HPDE6-E6E7 (cell line): ENCODE data around the gene LSM7.

Experiments used
- DNase-seq: peaks from one replicate; pipeline ENCODE4 v3.0.0; 2011; ENCODE audit warnings: missing footprints; ENCODE audit errors: extremely low spot score

Gene LSM7

DNA sequence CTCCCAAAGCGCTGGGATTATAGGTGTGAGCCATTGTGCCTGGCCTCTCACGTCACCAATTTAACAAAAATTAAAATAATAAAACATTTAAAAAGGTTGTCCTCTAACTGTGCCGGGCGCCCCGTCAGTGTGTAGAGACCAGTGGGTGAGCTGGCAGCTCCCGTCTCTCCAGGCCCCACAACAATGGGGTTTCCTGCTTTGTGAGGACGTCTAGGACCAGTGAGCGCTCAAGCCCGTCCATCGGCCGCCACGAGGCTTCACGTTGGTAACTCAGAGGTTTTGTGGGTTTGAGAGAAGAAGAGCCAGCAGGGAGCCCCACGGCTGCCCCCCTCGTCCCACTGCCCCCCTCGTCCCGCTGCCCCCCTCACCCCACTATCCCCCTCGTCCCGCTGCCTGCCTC lies 4.7 kb downstream of the LSM7 start:
- no peak for DNase-seq

DNA sequence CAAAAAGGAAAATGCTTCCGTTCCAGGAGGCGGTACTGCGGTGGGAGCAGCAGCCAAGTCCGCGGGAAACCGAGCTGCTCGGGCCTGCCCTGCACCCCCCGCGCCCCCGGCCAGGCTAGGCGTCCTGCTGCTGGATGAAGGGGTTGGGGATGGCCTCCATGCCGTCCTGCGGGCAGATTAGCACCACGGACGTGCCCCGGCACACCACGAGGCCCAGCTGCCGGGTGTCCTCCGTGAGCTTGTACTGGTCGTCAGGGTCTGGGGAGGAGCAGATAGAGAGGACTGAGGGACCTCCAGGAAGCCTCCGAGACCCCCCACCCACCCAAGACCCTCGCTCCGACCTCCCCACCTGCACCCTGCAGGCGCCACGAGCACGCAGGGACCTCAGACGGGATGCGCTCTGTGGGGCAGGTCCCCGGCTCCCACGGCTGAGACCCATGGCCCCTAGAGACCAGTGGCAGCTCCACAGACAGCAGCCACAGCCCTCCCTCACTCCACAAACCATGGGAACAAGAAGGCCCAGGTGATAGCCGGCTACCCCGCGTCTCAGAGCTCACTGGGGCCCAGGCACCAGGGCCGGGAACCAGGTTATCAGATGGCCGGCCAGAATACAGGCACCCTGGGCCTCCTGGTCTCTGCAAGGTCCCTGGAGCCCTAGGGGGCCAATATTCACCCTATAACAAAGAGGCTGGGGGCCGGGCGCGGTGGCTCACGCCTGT lies 6.7 kb downstream of the LSM7 start:
- DNase-seq = no peak

DNA sequence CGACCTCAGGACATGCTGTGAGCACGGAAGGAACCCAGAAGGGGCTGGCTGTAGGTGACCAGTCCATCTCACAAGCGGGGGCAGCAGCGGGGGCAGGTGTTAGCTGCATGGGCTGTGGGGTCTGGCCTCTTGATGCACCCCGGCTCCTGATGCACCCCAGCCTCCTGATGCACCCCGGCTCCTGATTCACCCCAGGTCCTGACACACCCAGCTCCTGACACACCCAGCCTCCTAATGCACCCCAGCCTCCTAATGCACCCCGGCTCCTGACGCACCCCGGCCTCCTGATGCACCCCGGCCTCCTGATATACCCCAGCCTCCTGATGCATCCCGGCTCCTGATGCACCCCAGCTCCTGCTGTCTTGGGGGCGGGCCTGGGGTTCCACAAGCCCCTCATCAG lies 7.4 kb downstream of the LSM7 start:
- no peak for DNase-seq

DNA sequence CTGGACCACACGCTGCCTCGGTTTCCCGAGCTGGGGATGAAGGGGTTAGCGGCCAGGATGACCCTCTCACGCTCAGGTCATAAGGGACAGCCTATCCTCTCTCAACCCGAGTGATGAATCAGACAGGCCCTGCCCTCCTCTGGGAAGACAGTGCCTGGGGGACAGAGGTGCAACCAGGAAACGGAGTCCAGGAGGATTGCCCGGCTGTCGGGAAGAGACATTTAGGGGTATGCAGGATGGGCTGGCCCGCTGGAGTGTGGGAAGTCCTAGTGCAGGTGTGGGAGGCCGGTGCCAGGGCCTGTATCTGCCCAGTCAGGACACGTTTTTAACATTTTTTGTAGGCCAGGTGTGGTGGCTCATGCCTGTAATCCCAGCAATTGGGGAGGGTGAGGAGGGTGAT lies 8.3 kb downstream of the LSM7 start:
- peak; percentile 66 for DNase-seq

DNA sequence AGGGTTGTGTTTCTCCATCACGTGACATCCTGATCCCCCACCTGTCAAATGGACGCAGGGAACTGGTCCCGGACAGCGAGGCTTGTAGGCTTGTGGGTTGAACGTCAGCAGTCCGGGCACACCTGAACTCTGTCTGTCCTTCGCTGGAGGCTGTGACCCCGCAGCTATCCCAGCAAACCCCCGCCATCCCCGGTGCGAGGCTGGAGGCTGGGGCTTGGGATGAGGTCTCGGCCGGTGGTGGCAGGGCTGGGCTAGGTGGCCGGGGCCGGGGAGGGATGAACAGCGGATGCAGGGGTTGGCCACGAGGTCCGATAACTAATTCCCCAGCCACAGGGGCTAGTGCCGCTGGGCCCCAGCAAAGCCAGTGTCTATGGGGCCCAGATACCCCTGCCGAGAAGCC lies 8.8 kb downstream of the LSM7 start:
- DNase-seq = no peak

DNA sequence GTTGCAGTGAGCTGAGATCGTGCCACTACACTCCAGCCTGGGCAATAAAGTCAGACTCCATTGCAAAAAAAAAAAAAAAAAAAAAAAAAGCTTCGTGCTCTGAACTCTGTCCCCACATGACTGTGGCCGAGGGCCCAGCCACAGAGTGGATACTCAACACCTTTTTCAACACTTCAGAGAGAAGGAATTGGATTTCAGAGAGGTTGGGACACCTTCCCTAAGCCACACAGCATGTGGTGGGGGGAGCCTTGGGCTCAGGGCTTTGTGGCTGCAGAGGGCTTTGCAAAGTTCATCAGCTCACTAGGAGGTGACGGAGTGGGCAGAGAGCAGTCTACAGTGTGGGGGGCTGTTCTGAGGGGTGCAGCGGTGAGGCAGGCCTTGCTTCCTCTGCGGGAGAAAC lies 9.5 kb downstream of the LSM7 start:
- DNase-seq = no peak

DNA sequence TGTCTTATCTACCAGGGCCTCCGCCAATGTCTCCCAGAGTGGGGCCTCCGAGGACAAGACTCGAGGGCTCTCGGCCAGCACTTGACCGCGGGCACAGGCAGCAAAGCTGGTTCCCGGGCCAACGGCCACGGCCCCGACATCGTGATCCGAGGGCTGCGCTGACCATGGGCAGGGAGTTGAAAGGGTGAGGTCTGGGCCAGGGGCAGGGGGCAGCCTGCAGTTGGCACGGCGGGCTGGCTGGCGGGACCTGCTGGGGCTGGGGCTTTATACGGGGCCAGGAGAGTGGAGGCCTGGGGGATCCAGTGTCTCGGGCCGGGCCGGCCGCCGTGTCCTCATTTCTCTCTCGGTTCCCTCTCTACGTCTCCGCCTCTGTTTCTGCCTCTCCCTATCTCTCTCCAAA lies 10.6 kb downstream of the LSM7 start:
- no peak for DNase-seq

DNA sequence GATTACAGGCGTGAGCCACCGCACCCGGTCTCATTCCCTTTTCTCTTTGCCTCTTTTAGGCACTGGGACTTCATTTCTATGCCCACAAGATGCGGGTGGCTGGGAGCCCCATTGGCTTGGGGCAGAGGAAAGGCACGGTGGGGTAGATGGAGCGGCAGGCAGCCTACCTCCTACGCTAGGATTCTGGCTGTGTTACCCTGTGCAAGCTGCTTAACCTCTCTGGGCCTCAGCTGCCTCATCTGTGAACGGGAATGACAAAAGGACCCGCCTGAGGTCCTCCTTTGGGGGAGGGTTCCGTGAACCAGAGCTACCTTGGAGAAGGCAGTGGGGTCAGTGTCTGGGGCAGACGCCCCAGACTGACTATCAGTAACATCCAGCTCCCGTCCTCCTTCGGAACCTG lies 11.1 kb downstream of the LSM7 start:
- DNase-seq = no peak

DNA sequence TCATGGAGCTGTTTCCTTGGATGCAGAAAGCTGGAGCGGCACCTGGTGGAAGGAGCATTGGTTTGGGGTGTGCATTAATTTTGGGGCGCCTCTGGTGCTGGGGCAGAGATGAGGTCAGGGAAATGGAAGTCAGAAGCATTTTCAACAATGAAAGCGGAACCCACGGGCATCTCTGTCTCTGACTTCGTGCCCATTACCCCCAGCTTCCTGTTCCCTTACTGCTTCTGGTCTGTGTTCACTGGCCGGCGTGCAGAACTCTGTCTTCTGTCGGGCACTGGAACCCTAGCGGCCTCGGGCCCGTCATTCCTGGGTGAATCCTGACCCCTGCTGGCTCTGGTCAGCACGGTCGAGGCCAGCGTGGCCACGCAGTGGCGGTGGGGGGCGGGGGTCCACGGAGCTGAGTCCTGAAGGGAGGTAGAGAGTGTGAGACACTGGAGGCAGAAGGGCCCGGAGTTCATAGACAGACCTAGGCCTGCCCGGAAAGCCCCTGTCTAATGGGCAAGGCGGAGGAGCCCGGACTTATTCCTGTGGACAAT lies 12.5 kb downstream of the LSM7 start:
- no peak for DNase-seq

DNA sequence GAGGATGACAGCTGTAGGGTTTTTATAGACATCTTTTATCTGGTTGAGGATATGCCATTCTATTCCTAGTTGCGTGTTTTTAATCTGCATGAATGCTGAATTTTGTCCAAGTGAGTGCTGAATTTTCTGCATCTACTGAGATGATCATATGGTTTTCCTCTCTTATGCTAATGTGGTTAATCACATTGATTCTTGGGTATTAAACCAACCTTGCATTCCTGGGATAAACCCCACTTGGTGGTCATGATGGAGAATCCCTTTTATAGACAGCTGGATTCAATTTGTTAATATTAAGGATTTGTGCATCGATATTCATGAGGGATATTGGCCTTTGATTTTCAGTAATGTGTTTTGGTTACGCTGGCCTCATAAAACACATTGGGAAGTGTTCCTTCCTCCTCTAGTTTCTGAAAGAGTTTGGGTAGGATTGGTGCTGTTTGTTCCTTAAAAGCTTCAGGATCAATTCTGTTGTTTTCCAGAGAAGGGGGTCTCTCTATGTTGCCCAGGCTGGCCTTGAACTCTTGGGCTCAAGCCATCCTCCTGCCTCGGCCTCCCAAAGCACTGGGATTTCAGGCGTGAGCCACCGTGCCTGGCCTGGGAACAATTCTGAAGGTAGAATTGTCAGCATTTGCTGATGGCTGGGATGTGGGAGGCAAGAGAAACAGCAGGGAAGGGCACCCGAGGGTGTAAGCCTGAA lies 13.1 kb downstream of the LSM7 start:
- no peak for DNase-seq

DNA sequence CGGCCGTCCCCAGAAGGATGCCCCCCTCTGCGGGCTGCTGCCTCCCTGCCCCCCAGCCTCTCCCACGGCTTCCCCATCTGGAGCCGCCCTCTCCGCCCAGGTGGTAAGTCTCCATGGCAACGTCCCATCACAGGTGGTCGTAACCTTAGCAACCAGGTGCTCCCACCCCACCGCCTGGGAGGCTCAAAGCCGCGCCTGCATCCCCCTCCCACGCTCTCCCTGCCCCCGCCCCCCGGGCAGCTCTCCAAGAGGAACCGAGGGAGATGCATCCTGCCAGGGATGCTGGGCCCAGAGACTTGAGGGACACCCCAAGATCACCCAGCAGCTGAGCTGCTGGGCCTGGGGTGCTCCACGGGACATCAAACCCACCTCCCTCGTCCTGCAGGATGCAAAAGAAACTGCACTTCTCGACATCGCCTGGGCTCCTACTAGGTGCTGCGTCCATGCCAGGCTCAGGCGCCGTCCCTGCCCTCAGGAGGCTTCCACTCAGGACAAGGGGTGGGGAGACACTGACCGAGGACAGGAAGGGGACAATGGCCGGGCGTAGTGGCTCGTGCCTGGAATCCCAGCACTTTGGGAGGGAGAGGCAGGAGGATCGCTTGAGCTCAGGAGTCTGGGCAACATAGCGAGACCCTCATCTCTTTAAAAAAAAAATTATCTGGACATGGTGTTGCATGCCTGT lies 15.4 kb downstream of the LSM7 start:
- DNase-seq = no peak

DNA sequence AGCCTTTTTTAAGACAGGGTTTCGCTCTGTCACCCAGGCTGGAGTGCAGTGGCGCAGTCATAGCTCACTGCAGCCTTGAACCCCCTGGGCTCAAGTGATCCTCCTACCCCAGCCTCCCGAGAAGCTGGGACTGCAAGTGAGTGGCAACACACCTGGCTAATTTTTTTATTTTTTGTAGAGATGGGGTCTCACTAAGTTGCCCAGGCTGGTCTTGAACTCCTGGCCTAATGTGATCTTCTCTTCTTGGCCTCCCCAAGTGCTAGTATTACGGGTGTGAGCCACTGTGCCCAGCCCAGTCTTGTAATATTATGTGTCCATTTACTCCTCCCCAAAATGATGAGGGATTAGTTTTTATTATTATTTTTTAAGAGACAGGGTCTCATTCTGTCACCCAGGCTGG lies 17.3 kb downstream of the LSM7 start:
- DNase-seq = no peak

DNA sequence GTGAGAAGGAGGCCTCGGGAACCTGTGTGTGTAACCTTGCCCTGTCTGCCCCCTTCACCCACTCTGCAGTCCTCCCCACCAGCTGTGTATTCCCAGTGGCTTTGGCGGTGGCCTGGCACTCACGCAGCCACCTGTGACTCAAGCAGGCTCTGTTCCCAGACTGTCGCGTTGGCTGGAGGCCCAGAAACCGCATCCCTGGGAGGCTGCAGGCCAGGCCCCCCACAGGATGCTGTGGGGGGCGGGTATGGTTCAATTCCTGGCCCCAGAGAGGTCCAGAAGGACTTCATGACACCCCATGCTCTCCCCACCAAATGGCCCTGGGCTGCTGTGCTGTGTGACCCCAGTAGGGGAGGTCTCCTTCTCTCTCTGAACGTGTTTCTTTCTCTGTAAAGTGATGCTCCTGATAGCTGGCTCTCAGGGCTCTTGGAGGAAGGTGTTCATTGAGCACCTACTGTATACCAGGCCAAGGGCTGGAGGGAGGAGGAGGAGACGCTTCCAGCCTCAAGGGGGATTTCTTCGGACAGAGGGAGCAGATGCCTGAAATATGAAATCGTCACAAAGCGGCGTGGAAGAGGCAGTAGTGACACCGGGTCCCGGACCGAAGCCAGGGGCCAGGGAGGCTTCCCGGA lies 18.5 kb downstream of the LSM7 start:
- DNase-seq = no peak

DNA sequence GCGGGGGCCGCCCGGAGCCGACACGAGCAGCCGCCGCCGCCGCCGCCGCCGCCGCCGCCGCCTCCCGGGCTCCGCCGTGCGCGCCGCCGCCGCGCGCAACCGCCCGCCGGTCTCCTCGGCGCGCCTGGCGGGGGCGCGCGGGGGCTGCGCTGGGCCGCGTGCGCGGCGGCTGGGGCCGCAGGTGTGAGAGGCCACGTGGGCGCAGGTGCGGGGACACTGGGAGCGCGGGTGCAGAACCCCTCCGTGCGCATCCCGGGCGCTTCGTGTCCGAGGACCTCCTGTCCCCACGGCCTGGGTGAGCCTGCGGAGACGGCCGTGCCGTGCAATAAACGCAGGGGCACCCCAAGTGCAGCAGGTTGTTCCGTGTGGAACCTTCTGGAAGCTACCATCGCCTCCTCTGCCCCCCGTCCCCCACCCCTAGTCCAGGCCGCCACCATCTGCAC lies 20.3 kb downstream of the LSM7 start, which contains the start of gene LINGO3:
Gene LINGO3, minus strand, starts transcription at position 41 of the 443 bp plus-strand sequence. CDS start 16,378 bp downstream, outside the sequence.
- no peak for DNase-seq

DNA sequence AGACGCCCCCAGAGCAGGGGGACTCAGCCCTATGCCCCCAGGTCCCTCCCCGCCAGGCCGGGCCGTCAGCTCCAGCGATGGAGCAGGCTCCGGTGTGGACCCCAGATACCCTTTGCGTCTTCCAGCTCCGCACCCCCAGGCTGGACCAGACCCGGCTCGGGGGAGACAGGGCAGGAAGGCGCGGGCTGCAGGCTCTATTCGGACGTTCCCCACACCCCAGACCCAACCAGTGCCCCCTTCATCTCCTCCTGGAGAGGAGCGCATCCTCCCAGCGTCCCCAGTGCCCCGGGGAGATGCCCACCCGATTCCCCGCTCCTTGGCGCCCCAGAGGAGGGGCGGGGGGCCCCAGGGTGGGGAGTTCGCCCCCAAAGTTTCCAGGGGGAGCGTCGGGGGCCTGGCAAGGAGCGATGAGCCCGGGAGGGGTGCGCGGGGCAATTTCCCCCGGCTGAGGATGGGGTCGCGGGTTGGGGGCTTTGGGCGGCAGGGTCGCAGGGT lies 20.8 kb downstream of the LSM7 start:
- DNase-seq = no peak

DNA sequence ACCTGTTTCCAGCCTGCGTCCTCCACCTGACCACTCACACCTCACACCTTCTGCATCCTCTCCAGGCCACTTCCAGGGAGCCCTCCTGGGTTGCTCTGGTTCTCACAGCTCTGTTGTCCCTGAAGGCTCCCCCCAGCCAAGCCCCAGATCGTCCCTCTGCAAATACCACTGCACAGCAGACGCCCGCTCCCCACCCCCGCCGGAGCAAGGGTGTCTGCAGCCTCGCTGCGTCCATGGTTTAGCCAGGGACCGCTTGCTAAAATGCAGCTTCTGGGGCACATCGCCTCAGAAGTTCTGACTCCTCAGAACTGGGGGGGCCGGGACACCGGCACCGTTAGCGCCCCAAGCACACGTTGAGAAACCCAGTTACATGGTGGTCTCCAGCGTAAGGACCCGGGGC lies 21.4 kb downstream of the LSM7 start:
- no peak for DNase-seq

DNA sequence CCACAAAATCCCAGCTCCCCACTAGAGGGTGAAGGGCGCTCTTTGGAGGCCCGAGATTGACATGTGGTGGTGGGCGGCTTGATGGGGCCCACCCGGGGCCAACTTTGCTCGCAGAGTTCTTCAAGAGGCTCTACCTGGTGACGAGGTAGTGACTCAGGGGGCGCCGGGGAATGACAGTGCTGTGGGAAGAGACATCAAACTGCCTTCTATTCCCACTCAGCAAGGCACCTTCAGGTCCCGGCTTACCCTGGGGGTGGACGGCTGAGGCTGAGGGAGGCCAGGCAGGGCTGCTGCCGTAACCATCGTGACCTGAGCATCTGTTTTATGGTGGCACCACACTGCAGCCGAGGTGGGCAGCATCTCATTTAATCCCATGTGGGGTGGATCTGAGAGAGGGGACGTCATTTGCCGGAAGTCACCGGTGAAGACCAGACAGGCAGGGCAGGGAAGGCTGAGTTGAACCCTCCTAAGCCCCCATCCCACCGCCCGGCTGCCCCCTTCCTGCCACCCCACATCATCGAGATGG lies 22.0 kb downstream of the LSM7 start:
- no peak for DNase-seq

DNA sequence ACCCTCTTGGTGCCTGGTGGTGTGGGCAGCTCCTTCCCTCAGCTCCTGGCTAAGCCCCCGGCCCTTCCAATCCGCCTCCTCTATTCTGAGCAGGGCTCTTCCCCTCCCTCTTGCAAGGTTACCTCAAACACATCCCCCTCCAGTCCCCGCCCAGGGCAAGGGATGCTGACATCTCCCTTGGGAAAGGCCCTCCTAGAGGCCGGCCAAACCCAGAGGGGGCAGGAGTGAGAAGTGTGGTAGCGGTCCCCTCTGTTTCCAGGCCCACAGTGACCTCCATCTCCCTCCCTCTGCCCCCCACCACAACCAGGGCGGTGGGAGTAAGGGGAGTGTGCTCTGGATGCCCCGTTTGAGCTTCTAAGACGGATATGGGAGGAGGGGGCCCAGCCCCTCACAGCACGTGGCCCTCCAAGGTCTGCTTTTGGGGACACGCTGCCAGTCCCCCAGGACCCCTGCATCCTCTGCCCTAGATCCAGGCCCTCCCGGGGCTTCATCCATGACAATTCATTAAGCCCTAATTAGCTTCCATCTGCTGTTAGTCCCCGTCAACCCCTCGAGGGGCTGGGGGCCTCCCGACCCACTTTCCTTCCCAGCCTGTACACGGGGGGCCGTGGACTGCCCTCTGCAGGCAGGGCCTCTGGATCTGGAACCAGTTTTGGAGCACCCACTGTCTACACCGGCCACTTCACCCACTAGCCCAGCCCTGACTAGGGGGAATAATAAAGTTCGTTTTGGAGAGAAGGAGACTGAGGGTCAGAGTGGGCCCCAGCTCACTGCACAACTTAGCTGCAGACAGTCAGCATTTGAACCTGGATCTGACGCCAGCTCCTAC lies 22.7 kb downstream of the LSM7 start:
- DNase-seq = no peak

DNA sequence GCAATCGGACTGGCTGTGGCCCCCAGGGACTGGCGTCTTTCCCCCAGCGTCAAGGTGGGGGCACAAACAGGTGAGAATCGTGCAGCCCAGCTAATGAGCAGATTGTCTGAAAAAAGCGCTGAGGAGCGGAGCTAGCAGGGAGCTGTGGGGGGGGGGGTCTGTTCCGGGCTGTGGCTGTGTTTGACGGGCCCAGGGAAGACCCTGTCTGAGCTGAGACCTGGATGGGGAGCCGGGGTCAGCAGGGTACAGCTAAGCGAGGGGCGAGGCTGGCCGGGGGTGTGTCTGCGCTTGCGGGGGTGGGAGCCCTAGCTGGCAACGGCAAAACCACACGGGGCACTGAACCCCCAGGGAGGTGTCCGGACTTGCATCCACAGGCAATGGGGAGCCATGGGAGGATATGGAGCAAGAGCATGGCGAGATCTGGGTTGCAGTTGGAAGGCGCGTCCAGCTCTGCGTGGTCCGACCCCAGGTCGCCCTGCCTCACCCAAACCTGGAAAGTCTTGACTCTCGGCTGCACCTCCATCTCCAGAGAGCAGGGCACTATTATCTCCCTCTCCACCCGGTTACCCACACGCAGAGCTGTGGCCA lies 25.1 kb downstream of the LSM7 start:
- DNase-seq = no peak
